SH-SY5Y (cell line): ENCODE measurements around the gene FBLN2.

Experiments
- GATA2 ChIP-seq: IDR thresholded peaks from 2 replicates; pipeline ENCODE4 v1.6.1; 2011; ENCODE audit warnings: mild to moderate bottlenecking, low read depth, low read length
- GATA3 ChIP-seq: IDR thresholded peaks from 2 replicates; pipeline ENCODE4 v1.6.1; 2011; ENCODE audit warnings: low read depth, mild to moderate bottlenecking, low read length, moderate library complexity

The FBLN2 gene

DNA sequence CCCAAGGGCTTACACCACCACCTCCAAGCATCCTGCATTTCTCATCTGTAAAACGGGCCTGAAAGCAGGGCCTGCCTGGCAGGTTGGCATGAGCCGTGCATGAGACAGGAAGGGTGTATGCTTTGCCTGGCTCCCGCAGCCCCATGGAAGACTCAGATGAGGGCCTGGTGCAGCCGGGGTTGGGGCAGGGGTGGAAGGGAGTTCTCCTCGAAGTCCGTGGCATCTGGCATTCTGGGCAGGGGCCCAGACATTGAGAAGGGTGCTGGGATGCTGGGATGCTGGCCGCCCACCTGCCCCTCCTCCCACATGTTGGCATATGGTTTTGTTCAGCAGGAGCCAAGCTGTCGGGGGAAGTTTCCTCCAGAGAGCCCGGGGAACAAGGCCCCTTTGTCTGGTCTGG is 13.0 kb upstream of the FBLN2 start:
- no peak for TF ChIP-seq GATA3
- TF ChIP-seq GATA2, result no peak

DNA sequence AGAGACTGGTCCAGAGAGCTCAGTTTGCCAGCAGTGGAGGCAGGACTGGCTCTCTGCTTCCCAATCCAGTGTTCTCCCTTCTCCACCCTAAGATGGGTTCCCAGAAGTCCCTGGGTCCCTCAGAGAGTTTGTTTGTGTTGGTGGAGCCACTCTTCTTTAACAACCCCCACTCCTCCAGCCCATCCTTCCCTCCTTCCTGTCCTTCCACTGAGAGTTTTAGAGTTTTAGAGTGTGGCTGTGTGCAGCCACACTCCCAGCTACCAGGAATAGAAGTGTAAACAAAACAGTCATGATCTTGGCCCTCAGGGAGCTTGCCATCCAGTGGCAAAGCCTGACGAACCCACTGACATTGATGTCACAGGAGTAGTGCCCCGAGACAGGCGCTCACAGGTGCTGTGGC is 12.5 kb upstream of the FBLN2 start:
- TF ChIP-seq GATA2, result no peak
- no peak for TF ChIP-seq GATA3

DNA sequence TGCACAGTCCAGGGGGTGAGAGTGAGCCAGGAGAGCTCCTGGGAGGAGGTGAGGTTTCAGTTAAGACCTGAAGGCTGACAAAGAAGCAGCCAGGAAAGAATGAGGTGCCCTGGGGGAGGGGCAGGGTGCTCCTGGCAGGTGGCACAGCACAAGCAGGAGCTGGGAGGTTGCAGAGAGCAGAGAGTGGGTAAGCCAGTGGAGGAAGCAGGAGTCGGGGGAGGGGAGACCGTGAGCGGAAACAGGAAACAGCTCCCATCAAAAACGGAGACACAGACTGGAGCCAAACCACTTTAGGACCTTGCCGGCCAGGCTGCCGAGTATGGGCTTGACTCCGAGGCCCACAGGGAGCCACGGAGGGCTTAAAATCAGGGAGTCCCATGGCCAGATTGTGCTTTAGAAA is 12.1 kb upstream of the FBLN2 start:
- TF ChIP-seq GATA2 (no peak), GATA3 (no peak)

DNA sequence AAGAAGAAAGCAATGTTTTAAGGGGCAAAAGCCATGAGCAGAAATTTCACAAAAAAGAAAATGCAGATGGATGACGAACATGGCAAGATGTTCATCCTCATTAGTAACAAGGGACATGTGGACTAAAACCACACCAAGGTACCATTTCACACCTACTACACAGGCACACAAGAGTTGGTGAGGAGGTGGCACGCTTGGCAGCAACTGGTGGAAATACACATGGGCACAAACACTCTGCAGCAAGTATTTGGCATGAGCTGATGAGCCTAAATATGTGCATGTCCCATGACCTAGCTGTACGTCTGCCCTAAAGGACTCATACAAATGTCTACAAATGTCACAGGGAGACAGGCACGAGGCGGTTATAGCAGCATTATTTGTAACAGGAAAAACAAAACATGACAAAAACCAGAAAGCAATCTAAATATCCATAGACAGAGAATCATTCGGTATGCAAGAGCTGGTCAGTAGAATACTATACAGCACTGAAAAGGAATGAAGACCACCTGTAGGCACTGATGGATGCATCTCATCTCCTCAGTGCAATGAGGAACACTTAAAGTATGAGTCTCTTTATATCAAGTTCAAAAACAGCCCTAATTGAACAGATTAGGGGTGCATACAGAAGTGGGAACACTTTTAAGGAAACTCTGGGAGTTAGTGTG is 11.5 kb upstream of the FBLN2 start:
- no peak for TF ChIP-seq GATA2
- TF ChIP-seq GATA3, result no peak

DNA sequence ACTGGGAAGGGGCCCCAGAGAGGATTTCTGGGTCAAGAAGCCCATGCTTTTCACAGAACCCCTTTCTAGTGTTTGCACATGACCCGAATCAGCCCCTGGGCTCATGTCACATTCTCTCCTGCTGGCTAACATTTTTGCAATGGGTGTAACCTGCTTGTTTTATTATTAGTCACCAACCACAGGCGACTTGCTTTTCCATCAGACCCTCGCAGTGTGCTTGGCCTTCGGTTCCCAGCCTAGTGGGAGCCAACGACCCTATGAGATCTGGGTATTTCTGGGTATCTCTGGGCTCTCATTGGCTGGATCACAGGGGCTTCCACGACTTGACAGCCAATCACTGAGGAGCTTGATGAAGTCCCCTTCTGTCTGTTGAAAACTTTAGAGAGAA is 11.0 kb upstream of the FBLN2 start:
- TF ChIP-seq GATA2, result no peak
- no peak for TF ChIP-seq GATA3

DNA sequence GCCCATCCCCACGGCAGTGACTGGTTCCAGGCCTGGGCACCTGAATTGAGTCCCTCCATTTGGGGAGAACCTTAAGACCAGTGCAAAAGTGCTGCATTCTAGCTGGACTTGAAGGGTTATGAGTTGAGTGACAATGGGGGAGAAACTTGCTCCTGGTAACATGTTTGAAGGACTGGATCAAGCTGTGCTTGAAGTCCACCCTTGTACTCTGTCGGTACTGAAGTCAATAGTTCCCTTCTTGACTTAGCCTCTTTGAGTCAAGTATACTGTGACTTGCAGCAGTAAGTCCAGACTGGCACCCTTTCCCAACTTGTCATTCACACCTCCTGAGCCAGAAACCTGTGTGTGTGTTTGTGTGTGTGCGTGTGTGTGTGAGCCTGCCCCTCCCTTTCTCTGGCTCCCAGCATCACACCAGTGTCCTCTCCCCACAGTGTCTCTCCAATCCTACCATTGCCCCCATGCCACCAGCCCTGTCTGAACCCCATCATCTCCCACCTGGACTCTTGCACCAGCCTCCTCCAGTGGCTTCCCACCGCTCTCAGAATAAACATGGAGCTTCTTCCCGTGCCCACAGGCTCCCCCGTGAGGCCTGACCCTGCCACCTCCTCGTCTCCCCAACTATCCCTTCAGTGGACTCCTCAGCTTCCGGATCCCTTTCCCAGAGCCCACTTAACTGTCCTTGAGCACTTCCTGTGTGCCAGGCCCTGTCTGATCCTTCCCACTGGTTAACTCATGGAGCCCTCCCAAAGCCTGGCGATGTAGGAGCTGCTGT is 10.2 kb upstream of the FBLN2 start:
- no peak for TF ChIP-seq GATA3
- TF ChIP-seq GATA2, result no peak

DNA sequence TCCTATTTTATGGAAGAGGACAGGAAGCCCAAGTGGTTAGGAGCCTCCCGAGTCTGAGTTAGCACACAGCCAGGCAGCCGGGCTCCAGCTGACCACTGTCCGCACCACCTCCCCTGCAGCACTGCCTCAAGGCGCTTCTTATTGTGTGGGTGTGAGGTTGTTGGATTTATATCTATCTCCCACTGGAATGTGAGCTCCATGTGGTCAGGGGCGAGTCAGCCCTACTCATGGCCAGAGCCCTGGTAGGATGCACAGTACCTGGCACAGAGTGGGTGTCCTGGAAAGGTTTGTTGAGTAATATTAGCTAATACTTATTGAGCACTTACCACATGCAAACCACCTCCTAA is 9.7 kb upstream of the FBLN2 start:
- TF ChIP-seq GATA2 (no peak), GATA3 (no peak)

DNA sequence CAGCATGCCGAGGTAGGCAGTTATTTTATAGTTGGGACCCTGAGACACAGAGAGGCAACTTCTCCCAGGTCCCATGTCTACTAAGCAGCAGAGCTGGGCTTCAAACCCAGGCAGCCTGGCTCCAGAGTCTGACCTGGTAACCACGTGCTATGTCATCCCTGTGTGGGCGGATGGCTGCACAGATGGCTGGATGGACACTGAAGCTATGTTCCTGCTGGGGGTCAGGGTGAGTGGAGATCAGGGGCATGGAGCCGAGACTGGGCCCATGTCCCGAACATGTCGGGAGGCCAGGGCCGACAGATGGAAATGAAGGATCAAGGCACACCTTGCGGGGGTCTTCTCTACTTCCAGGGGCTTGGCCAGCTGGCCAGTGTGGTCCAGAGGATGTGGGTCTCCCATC is 9.3 kb upstream of the FBLN2 start:
- TF ChIP-seq GATA3, result no peak
- no peak for TF ChIP-seq GATA2

DNA sequence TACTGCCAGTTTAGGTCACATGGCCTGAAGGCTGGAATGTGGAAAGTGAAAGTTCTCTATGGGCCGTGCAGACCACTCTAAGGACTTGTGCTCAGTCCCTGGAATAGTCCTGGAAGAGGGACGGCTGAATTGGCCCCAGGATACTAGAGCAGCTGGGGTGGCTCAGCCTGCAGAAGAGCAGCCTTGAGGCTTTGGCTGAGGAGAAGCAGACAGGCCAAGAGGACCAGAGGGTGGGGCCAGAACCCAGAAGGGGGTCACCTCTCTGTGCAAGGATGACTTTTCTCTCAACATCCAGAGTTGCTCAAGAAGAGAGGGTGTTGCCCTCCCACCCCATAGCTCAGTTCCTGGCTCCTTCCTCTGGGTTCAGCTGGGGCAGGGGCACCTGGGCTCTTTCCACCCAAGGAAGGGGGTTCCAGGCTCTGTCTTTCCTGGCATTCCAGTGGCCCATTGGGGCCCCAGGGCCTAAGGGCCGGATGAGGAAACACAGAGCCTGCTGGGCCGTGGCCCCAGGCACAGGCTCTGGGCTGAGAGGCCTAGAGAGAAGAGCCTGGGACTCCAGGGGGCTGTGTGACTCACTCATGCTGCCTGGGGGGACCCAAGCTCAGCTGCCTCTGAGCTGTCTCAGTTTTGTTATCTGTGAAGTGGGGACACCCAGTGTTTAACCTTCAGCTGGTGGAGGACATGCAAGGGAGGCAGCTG is 8.5 kb upstream of the FBLN2 start:
- TF ChIP-seq GATA2 (no peak), GATA3 (no peak)

DNA sequence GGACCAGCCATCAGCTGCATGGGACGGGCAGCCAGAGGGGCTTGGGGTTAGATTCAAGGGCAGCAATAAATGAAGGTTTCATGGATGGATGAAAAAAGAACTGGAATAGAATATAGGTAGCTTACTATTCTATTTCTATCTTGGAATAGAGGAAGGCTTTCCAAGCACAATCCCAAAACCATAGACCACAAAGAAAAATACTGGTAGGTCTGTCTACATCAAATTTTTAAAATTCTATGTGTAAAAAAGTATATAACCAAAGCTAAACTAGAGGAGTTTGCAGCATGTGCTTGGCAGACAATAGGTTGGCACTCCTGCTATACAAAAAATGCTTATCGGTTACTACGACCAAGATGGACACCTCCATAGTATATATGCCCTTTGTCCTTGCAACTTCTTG is 7.2 kb upstream of the FBLN2 start:
- no peak for TF ChIP-seq GATA2

DNA sequence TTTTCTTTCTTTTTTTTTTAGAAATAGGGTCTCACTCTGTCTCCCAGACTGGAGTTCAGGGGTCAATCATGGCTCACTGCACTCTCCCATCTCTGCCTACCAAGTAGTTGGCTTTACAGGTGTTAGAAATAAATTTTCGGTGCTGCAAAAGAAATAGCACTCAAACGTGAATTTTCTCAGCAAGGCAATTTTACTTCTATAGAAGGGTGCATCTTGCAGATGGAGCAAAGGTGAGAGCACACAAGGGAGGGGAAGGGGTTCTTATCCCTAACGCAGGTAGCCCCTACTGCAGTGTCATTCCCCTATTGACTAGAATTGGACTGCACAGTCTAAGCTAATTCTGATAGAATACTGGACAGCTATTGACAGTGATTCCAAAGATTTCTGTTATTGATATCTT is 6.8 kb upstream of the FBLN2 start:
- TF ChIP-seq GATA2, result no peak
- no peak for TF ChIP-seq GATA3

DNA sequence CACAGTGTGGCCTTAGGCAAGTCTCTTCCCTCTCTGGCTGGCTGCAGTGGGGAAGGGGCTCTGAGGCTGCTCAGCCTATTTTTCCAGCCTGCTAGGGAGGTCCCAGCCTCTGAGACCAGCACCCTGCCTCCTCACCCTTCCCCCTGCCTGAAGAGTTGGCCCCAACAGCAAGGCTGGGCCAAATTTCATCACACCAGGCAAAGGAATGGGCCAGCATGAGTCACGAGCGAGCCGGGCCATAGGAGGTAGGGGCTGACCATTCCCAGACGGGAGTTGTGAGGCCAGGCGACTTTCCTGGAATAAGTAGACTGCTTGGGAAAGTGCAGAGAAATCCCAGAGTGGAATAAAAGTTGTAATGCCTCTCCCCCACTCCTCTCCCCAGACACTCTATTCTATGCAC is 5.7 kb upstream of the FBLN2 start:
- TF ChIP-seq GATA2 (no peak), GATA3 (no peak)

DNA sequence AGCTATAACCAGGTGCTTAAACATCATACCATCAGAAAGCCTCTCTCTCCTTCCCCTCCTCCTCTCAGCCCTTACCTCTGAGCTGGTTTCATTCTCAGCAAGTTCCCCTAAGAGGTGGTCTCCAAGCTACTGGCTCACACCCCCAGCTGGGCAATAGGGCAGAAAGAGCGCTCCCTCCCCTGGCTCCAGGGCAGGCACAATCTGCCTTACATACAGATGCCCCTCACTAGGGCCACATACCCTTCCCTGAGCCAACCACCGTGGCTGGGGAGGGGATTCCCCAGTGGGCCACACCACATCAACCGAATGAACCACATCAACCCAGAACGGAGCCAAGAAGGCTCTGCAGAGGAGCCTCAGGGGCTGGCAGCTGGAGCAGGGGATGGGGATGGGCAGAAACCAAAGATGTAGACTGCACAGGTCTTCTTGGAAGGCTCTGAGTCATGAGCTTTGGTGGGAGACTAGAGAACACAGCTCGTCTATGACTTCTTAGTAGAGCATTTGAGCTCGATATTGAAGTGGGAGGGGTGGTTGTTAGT is 4.6 kb upstream of the FBLN2 start:
- no peak for TF ChIP-seq GATA2
- no peak for TF ChIP-seq GATA3

DNA sequence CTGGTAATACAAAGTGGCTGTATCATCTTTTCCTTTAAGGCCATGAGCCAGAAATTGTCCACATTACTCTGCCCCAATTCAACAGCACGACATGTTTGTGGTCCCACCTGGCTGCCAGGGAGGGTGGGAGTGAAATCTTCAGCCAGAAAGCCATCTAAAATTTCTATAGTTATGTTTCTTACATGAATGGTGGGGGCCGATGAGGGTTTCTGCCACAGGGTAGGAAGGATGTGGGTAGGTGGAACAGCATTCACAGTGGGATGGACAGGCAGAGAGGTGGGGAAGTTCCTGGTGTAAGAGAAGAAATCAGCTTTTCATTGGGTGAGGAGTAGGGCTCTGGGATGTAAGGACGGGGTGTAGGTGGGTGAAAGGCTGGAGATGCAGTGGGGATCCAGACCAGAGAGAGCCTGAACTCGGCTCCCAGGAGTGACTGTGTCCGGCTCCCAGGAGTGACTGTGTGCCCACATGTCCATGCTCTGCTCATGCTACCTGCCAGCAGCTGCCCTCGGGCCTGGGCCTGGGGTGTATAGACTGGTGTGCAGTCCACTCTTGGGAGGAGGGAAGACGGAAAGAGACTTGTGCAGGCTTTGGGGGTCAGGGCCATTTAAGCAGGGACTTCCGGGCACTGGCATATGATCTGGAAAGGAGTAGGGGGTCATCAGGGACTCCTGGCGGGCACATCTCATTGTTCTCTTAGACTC is 3.8 kb upstream of the FBLN2 start:
- TF ChIP-seq GATA2 (no peak), GATA3 (no peak)
